GM21786 (cell line): ENCODE measurements around the gene PTPRS.
"Not testable (repeated sequence)": the region's sequence is repeated elsewhere in the genome, so short reads cannot be mapped to it uniquely, and the experiment has no call there.

Experiments
- ATAC-seq: cut with Tn5 transposase; IDR thresholded peaks from one replicate; pipeline ENCODE4 v1.9.1; 2021; ENCODE audit not compliant: unreplicated experiment

PTPRS gene

GRCh38 chr19:5340637-5341447 lies at the start of gene PTPRS:
TSS of gene PTPRS (minus strand) at chr19:5340812. CDS start at chr19:5286140, 54,672 bp downstream.
- no peak for ATAC-seq

- no peak for ATAC-seq
These were observed 48.7 kb upstream of the PTPRS start for GRCh38 chr19:5389353-5389752.

GRCh38 chr19:5387472-5387871 lies 46.9 kb upstream of the PTPRS start:
- no peak for ATAC-seq

DNA sequence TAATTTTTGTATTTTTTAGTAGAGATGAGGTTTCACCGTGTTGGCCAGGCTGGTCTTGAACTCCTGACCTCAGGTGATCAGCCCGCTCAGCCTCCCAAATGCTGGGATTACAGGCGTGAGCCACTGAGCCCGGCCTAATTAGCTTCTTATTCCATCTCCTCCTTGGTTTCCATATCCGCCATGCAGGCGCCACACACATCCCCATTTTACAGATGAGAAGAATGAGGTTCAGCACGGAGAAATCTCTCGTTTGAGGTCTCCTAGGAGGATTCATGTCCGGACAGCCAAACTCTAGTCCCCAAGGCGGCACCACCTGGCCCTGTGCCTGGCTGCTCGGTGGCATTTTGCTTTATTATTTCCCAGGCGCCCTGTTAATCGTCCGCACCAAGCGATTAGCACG lies 46.2 kb upstream of the PTPRS start:
- no peak for ATAC-seq

DNA sequence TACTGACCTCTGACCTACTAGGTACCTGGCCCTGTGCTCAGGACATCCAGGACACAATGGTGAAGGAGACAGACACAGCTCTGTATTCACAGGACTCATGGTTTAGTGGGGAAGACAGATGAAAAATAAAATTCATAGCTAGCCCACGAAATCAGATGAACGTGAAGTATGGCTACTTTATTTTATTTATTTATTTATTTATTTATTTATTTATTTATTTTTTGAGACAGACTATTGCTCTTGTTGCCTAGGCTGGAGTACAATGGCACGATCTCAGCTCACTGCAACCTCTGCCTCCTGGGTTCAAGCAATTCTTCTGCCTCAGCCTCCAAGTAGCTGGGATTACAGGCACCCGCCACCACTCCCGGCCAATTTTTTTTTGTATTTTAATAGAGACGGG lies 40.6 kb upstream of the PTPRS start:
- not testable (repeated sequence) for ATAC-seq

DNA sequence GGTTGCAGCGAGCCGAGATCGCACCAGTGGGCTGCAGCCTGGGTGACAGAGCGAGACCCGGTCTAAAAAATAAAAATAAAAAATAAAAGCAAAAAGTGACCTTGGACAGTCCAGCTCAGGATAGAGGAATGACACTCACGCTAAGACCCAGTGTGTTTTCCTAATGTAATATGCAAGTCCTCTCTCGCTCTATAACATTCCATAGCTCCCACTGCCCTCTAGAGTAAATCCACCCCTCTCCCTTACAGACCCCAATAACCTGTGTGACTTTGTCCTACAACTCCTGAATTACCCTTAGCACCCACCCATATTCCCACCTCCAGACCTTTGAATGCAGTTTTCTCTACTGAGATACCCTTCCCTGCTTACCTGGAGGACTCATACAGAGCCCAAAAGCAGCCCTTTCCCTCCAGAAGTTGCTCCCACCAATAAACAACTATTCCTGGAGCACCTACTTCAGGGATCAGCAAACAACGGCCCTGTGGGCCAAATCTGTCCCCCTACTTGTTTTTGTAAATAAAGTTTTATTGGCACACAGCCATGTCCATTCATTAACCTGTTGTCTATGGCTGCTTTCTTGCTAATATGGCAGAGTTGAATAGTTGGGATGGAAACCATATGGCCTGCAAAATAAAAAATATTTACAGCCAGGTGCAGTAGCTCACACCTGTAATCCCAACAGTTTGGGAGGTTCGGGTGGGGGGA lies 39.8 kb upstream of the PTPRS start:
- no peak for ATAC-seq

- no peak for ATAC-seq
These were observed 36.3 kb upstream of the PTPRS start for GRCh38 chr19:5376928-5377327.

GRCh38 chr19:5372572-5373200 lies 32.1 kb upstream of the PTPRS start:
- no peak for ATAC-seq

DNA sequence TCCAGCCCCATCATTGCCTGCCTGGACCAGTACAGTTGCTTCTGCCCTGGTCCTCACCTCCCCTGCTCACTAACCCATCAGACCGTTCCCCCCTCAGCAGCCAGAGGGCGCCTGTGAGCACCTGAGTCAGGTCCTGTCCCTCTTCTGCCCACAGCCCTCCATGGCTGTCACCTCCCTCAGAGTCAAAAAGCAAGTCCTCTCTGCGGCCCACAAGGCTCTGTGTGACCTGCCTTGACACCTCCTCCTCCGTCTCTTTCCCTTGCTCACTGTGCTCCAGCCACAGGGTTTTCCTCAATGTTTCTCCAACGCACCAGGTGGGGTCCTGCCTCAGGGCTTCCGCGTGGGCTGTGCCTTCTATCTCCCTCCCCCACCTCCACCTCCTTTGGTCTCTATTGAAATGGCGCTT lies 29.4 kb upstream of the PTPRS start:
- ATAC-seq, result no peak

- ATAC-seq, result no peak
These were observed 28.7 kb upstream of the PTPRS start for GRCh38 chr19:5369304-5369703.

DNA sequence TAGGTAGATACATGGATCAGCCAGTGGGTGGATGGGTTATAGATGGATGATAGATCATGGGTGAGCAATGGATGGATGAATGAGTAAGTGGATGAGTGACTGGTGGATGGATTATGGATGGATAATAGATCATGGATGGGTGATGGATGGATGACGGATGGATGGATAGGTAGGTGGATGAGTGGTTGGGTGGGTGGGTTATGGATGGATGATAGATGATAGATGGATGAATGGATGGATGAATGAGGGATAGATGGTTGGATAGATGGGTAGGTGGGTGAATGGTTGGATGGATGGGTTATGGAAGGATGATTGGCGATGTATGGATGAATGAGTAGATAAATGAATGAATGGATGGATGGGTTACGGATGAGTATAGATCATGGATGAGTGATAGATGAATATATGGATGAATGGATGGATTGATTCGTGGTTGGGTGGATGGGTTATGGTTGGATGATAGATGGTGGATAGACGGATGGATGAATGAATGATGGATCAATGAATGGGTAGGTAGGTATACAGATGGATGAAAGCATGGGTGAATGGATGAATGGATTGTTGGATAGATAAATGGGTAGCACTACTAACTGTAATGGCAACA lies 27.0 kb upstream of the PTPRS start:
- no peak for ATAC-seq

DNA sequence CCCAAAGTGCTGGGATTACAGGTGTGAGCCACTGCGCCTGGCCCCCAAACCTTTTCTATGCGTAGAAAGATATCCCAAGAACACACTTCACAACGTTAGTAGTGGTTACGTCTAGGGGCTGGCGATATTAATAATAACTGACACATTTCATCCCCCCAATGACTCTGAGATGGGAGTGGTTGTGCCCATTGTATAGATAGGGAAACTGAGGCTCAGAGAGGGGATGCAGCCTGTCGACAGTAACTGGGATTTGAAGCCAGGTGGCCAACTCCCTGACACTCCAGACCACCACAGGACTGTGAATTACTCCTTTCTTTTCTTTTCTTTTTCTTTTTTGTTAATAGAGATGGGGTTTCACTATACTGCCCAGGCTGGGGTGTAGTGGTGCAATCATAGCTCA lies 25.3 kb upstream of the PTPRS start:
- no peak for ATAC-seq

- ATAC-seq, result no peak
These were observed 24.1 kb upstream of the PTPRS start for GRCh38 chr19:5364674-5365073.

DNA sequence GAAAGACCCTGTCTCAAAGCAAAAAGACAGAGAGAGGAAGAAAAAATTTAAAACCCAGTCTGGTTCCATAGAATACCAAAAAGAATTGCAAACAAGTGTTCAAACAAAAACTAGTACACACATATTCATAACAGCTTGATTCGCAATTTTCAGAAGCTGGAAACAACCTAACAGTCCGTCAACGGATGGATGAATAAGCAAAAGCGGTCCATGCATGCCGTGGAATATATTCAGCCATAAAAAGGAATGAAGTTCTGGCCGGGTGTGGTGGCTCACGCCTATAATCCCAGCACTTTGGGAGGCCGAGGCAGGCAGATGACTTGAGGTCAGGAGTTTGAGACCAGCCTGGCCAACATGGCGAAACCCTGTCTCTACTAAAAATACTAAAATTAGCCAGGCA lies 21.2 kb upstream of the PTPRS start:
- ATAC-seq, result not testable (repeated sequence)

- ATAC-seq, result no peak
These were observed 20.8 kb upstream of the PTPRS start for GRCh38 chr19:5361407-5361806.

- no peak for ATAC-seq
These were observed 19.6 kb upstream of the PTPRS start for GRCh38 chr19:5360003-5360780.

DNA sequence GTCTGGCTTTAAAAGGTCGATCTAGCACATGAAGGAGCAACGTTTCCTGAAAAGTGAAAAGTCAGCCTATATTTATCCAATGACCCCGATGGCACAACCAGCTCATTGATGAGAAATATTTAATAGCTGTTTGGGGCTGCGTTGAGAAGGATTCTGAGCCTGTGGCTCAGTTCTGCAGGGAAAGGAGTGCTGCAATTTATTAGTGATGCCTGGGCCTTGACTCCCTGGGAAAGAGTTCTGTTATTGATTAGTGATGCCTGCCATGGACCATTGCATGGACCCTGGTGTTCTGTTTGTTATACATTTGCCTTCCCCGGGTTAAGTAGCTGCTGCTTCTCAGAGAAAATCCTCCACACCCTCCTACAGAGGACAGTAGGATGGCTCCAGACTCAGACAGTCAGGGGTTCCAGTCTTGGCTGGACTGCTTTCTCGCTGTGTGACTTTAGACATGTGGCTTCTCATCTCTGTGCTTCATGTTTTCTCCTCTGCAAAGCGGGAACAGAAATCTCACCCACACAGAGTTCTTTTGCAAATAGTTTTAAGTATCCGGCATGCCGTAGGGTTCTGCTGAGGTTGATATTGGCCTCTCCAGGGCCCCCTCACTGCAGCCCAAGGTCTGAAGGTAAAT lies 17.7 kb upstream of the PTPRS start:
- no peak for ATAC-seq

- no peak for ATAC-seq
These were observed 17.0 kb upstream of the PTPRS start for GRCh38 chr19:5357584-5357983.

GRCh38 chr19:5356918-5357317 lies 16.3 kb upstream of the PTPRS start:
- no peak for ATAC-seq

GRCh38 chr19:5356428-5356827 lies 15.8 kb upstream of the PTPRS start:
- no peak for ATAC-seq
